K562 (cell line): ENCODE measurements around the gene GSG1L2. TPM values are rescaled to one million over a fixed set of nuclear protein-coding genes. Genes with fewer than 3 reads are reported as not detected.

Experiments used
- ATAC-seq: fragments of 200-7000 bp; cut with Tn5 transposase; 3 replicates; pipeline ENCODE4 v1.9.1; 2020; ENCODE audit warnings: moderate library complexity
- BruUV-seq: library from RNA; stranded (reverse); fragments of 400-500 nt; replicated peaks from 2 replicates; lab custom pipeline; 2021; lab: Mats Ljungman, UMichigan
- CTCF ChIA-PET: fragments of 300-600 bp; formaldehyde crosslinking; extraction: SDS; loops from one replicate; lab custom pipeline; 2021; ENCODE audit warnings: low intra/inter-chr PET ratio; lab: Yijun Ruan, JAX
- POLR2A ChIA-PET: fragments of 300-600, 350-650 bp; sonication (Branson Sonifier 250); formaldehyde crosslinking; extraction: SDS; loops from one replicate; lab custom pipeline; 2021; ENCODE audit warnings: antibody characterized with exemption, inconsistent platforms; lab: Yijun Ruan, JAX
- DNase-seq, 4 experiments: peaks; one replicate each; pipeline versions ENCODE4 v3.0.0 to v3.0.0-alpha.2; 2011 to 2018; ENCODE audit warnings: low spot score in 3 of 4, mixed read lengths in 3 of 4; ENCODE audit errors: extremely low read depth in 1 of 4
- FAIRE-seq: peaks from 2 replicates; lab custom pipeline; 2011; peaks lifted over from hg19 to GRCh38; lab: Jason Lieb, UNC
- H2AFZ ChIP-seq: 2 replicates; pipeline ENCODE4 v1.6.0; 2011; ENCODE audit warnings: low read depth, low read length, control low read depth, inconsistent platforms
- H3K27ac ChIP-seq: fragments of 200-600 bp; 3 replicates; pipeline ENCODE4 v1.8.0; 2011; ENCODE audit warnings: low read depth, mild to moderate bottlenecking, control low read depth, inconsistent platforms, low read length, moderate library complexity, mixed read lengths; ENCODE audit errors: extremely low read depth
- H3K27me3 ChIP-seq, 2 experiments: fragments of 300-600 bp in 1 of 2; 2 replicates in 1 of 2; 3 replicates in 1 of 2; pipeline versions ENCODE4 v1.6.0 to v1.8.0; 2011; ENCODE audit warnings: inconsistent platforms in 2 of 2, low read length in 2 of 2, mild to moderate bottlenecking in 1 of 2, mixed read lengths in 1 of 2, moderate library complexity in 1 of 2; ENCODE audit not compliant: control insufficient read depth in 2 of 2, insufficient read depth in 2 of 2
- H3K36me3 ChIP-seq: fragments of 300-600 bp; 3 replicates; pipeline ENCODE4 v1.8.0; 2011; ENCODE audit warnings: mild to moderate bottlenecking, low read length, inconsistent platforms; ENCODE audit not compliant: control insufficient read depth, insufficient read depth
- H3K4me1 ChIP-seq, 2 experiments: fragments of 200-600 bp in 1 of 2; replicated peaks in 1 of 2; 2 replicates in 1 of 2; 3 replicates in 1 of 2; pipeline versions ENCODE4 v1.5.1 to v1.8.0; 2011; ENCODE audit warnings: inconsistent platforms in 2 of 2, low read length in 2 of 2, mild to moderate bottlenecking in 1 of 2, mixed read lengths in 1 of 2, moderate library complexity in 1 of 2; ENCODE audit not compliant: control insufficient read depth in 2 of 2, insufficient read depth in 2 of 2
- H3K4me2 ChIP-seq: 2 replicates; pipeline ENCODE4 v1.6.1; 2011; ENCODE audit warnings: low read length, control low read depth, inconsistent platforms, mixed read lengths; ENCODE audit not compliant: insufficient read depth
- H3K4me3 ChIP-seq: fragments of 200-600 bp; sonication (generic), shearing (Covaris generic); 2 replicates; pipeline ENCODE4 v1.5.1; 2016; ENCODE audit warnings: control low read depth, inconsistent platforms
- H3K79me2 ChIP-seq: fragments of 200-600 bp; 3 replicates; pipeline ENCODE4 v1.8.0; 2011; ENCODE audit warnings: low read length, inconsistent platforms; ENCODE audit not compliant: control insufficient read depth, insufficient read depth
- H3K9ac ChIP-seq, 2 experiments: 2 replicates each; pipeline versions ENCODE4 v1.6.0 to v1.6.1; 2011; ENCODE audit warnings: low read depth in 2 of 2, low read length in 2 of 2, control low read depth in 1 of 2, inconsistent platforms in 1 of 2, mild to moderate bottlenecking in 1 of 2, mixed read lengths in 1 of 2; ENCODE audit not compliant: insufficient read depth in 1 of 2
- H3K9me1 ChIP-seq: one replicate; pipeline ENCODE4 v1.6.0; 2011; ENCODE audit warnings: inconsistent platforms, mild to moderate bottlenecking, low read length, moderate library complexity; ENCODE audit not compliant: control insufficient read depth, insufficient read depth
- H3K9me3 ChIP-seq: replicated peaks from 2 replicates; pipeline ENCODE4 v1.5.1; 2011; ENCODE audit warnings: low read depth, low read length, inconsistent platforms; ENCODE audit not compliant: control insufficient read depth, insufficient read depth
- H4K20me1 ChIP-seq: replicated peaks from 2 replicates; pipeline ENCODE4 v1.6.1; 2011; ENCODE audit warnings: low read length, inconsistent platforms, mixed read lengths; ENCODE audit not compliant: control insufficient read depth, insufficient read depth
- CHD7 ChIP-seq: fragments of 200-600 bp; sonication (generic); IDR thresholded peaks from one replicate; pipeline ENCODE4 v1.6.1; 2012; ENCODE audit warnings: mild to moderate bottlenecking, low read depth, low read length, inconsistent platforms
- DACH1 ChIP-seq: fragments of 450-650 bp; IDR thresholded peaks from 2 replicates; pipeline ENCODE4 v1.6.1; 2018; ENCODE audit not compliant: partially characterized antibody
- EP300 ChIP-seq: IDR thresholded peaks from 2 replicates; pipeline ENCODE4 v1.6.1; 2012; ENCODE audit warnings: low read length, improper control_type of control experiment
- GATAD2B ChIP-seq: fragments of 450-650 bp; IDR thresholded peaks from 2 replicates; pipeline ENCODE4 v1.6.1; 2017; ENCODE audit warnings: mild to moderate bottlenecking, borderline replicate concordance
- NBN ChIP-seq: fragments of 450-650 bp; IDR thresholded peaks from 2 replicates; pipeline ENCODE4 v1.6.1; 2016; ENCODE audit warnings: low read depth, mild to moderate bottlenecking
- NFXL1 ChIP-seq: fragments of 450-650 bp; formaldehyde crosslinking; IDR thresholded peaks from 2 replicates; pipeline ENCODE4 v1.4.0; 2021; ENCODE audit warnings: mild to moderate bottlenecking
- PATZ1 ChIP-seq: fragments of 250-450 bp; sonication (Bioruptor Pico); IDR thresholded peaks from 2 replicates; pipeline ENCODE4 v1.5.0; 2020; ENCODE audit warnings: mild to moderate bottlenecking, borderline replicate concordance
- ZNF41 ChIP-seq: fragments of 250-450 bp; sonication (Bioruptor Pico); conservative IDR thresholded peaks from 2 replicates; pipeline ENCODE4 v1.4.0; 2020; ENCODE audit warnings: mild to moderate bottlenecking
- ZNF830 ChIP-seq: fragments of 250-450 bp; sonication (Bioruptor Pico); IDR thresholded peaks from 2 replicates; pipeline ENCODE4 v1.5.0; 2021; ENCODE audit warnings: mild to moderate bottlenecking
- WGBS: fragments of 100-300 bp; shearing (Covaris generic); methylation state at CpG from one replicate; pipeline ENCODE4 v1.1.6; 2016; ENCODE audit warnings: low coverage, mixed read lengths; ENCODE audit not compliant: insufficient coverage; ENCODE audit errors: missing lambda C conversion rate; 5-methylcytosine and 5-hydroxymethylcytosine counted together
- in situ Hi-C: fragments of 300-500 bp; cut with MboI; formaldehyde crosslinking; loops from 4 replicates; pipeline ENCODE4 v1.15.0; 2018; ENCODE audit warnings: inconsistent platforms, mixed read lengths
- intact Hi-C: fragments of 100-400 bp; cut with micrococcal nuclease; formaldehyde crosslinking; loops from 2 replicates; pipeline ENCODE4 v1.14.2; 2022
- polyA plus RNA-seq, 8 experiments: library from polyadenylated mRNA; depleted of rRNA in 4 of 8; stranded (reverse) in 5 of 8; unstranded in 3 of 8; fragments of >200 nt; fragmentation: Nextera tagmentation in 2 of 8; fragmentation: Illumina TruSeq in 1 of 8; extraction: Ambion mirVana in 2 of 8; extraction: Trizol in 1 of 8; gene quantifications; 2 replicates each; pipeline versions ENCODE4 v1.2.1 to v1.2.3, GENCODE V29; 2011 to 2014; ENCODE audit warnings: inconsistent platforms in 1 of 8, missing spikeins in 1 of 8
- total RNA-seq, 7 experiments: library from RNA; depleted of rRNA in 6 of 7; stranded (reverse); fragments of >200 nt in 6 of 7; fragmentation: Illumina TruSeq in 2 of 7; extraction: Trizol in 2 of 7; gene quantifications; 2 replicates each; pipeline versions ENCODE4 v1.2.1 to v1.2.3, GENCODE V29; 2011 to 2021; ENCODE audit warnings: low replicate concordance in 1 of 7

GSG1L2 gene
- total and polyA plus RNA-seq, 9 of the 15 experiments (the other 6 are each of a cell fraction or from before 2014, with no cell fraction given): not detected

GRCh38 chr17:9811537-9811936, 10.3 kb downstream of the GSG1L2 start:
- Histone ChIP-seq H3K27me3 (peaks cover 0 to 4% of the 10 kb centered on the region in 2 experiments; a peak in 1 of 5 replicates), H3K4me1 (no peaks in the 10 kb centered on the region), H3K9me1 (no peaks in the 10 kb centered on the region), H3K27ac (no peak overlapping the region), H3K4me2 (no peak overlapping the region), H3K9ac (no peak overlapping the region), H3K79me2 (no peaks in the 10 kb centered on the region), H2AFZ (no peak overlapping the region), H3K36me3 (no peaks in the 10 kb centered on the region), H4K20me1 (no peaks in the 10 kb centered on the region), H3K9me3 (no peaks in the 10 kb centered on the region), H3K4me3 (no peak overlapping the region)
- DNase-seq: no peak
- no TSS peak for BruUV-seq
- WGBS: 0% methylated on average over 6 of the region's 11 CpGs
- in situ Hi-C loops (no loop called here), intact Hi-C loops (no loop called here)
- no peak for FAIRE-seq
- no peak for ATAC-seq
- CTCF ChIA-PET: no interaction called here
- POLR2A ChIA-PET: no interaction called here
- TF ChIP-seq CHD7 (no peak), PATZ1 (no peak), GATAD2B (no peak), NFXL1 (no peak), NBN (no peak), DACH1 (no peak), EP300 (no peak), ZNF41 (CRISPR knock-in tag) (no peak), ZNF830 (no peak)
